GM23338 (cell line): ENCODE data around the gene CLPSL2. TPM values are rescaled to one million over a fixed set of nuclear protein-coding genes. Genes with fewer than 3 reads are reported as not detected.

ENCODE experiments used
- ATAC-seq: fragments of 200-7000 bp; cut with Tn5 transposase; 3 replicates; pipeline ENCODE4 v1.9.1; 2020
- DNase-seq: peaks from one replicate; pipeline ENCODE4 v3.0.0-alpha.2; 2015; ENCODE audit warnings: low spot score
- H2AFZ ChIP-seq: fragments of 200-600 bp; sonication (generic); 2 replicates; pipeline ENCODE4 v1.8.0; 2016; ENCODE audit warnings: antibody characterized with exemption, mild to moderate bottlenecking, moderate library complexity
- H3F3A ChIP-seq: fragments of 200-600 bp; sonication (generic); replicated peaks from 2 replicates; pipeline ENCODE4 v1.8.0; 2017; ENCODE audit warnings: antibody characterized with exemption, mixed run types, low read depth
- H3K27ac ChIP-seq: fragments of 200-600 bp; sonication (generic); 2 replicates; pipeline ENCODE4 v1.6.1; 2016; ENCODE audit warnings: low read depth
- H3K27me3 ChIP-seq: fragments of 200-600 bp; sonication (generic); 2 replicates; pipeline ENCODE4 v1.8.0; 2016; ENCODE audit warnings: mild to moderate bottlenecking, mixed run types, moderate library complexity; ENCODE audit not compliant: insufficient read depth
- H3K36me3 ChIP-seq: fragments of 200-600 bp; sonication (generic); 2 replicates; pipeline ENCODE4 v1.8.0; 2016; ENCODE audit warnings: mild to moderate bottlenecking; ENCODE audit not compliant: insufficient read depth
- H3K4me1 ChIP-seq: fragments of 200-600 bp; sonication (generic); 2 replicates; pipeline ENCODE4 v1.8.0; 2016; ENCODE audit warnings: mild to moderate bottlenecking, moderate library complexity; ENCODE audit not compliant: insufficient read depth
- H3K4me2 ChIP-seq: fragments of 200-600 bp; sonication (generic); 2 replicates; pipeline ENCODE4 v1.7.1; 2017; ENCODE audit warnings: mixed run types
- H3K4me3 ChIP-seq: fragments of 200-600 bp; sonication (generic); 2 replicates; pipeline ENCODE4 v1.6.1; 2016; ENCODE audit warnings: mixed run types
- H3K79me2 ChIP-seq: fragments of 200-600 bp; sonication (generic); replicated peaks from 2 replicates; pipeline ENCODE4 v1.8.0; 2017; ENCODE audit warnings: mild to moderate bottlenecking; ENCODE audit not compliant: insufficient read depth
- H3K9me2 ChIP-seq: fragments of 200-600 bp; sonication (generic); 2 replicates; pipeline ENCODE4 v1.8.0; 2017; ENCODE audit not compliant: insufficient read depth
- H4K20me1 ChIP-seq: fragments of 200-600 bp; sonication (generic); replicated peaks from 2 replicates; pipeline ENCODE4 v1.8.0; 2017; ENCODE audit warnings: mild to moderate bottlenecking; ENCODE audit not compliant: insufficient read depth
- H3K27ac Mint-ChIP-seq: 2 replicates; pipeline ENCODE4 v1.8.0; 2020; ENCODE audit warnings: inconsistent platforms, mild to moderate bottlenecking, moderate library complexity, mixed read lengths
- H3K27me3 Mint-ChIP-seq: 3 replicates; pipeline ENCODE4 v1.8.0; 2022; ENCODE audit warnings: low read depth, mild to moderate bottlenecking, moderate library complexity, mixed read lengths, inconsistent platforms; ENCODE audit not compliant: insufficient read depth, poor library complexity
- H3K36me3 Mint-ChIP-seq: 3 replicates; pipeline ENCODE4 v1.8.0; 2021; ENCODE audit warnings: low read depth, mild to moderate bottlenecking, inconsistent platforms, moderate library complexity, mixed read lengths
- H3K4me1 Mint-ChIP-seq: 3 replicates; pipeline ENCODE4 v1.8.0; 2020; ENCODE audit warnings: mild to moderate bottlenecking, inconsistent platforms, mixed read lengths
- H3K4me3 Mint-ChIP-seq: 3 replicates; pipeline ENCODE4 v1.8.0; 2021; ENCODE audit warnings: moderate library complexity, mild to moderate bottlenecking, inconsistent platforms, mixed read lengths
- H3K9me3 Mint-ChIP-seq: 3 replicates; pipeline ENCODE4 v1.8.0; 2020; ENCODE audit warnings: moderate library complexity, mild to moderate bottlenecking, inconsistent platforms, mixed read lengths
- CREB1 ChIP-seq: fragments of 250-450 bp; sonication (Bioruptor Pico); IDR thresholded peaks from 2 replicates; pipeline ENCODE4 v1.5.0; 2020; ENCODE audit warnings: low read depth, mild to moderate bottlenecking, moderate library complexity
- EZH2 ChIP-seq: fragments of 200-600 bp; sonication (generic); IDR thresholded peaks from one replicate; pipeline ENCODE4 v1.8.0; 2017; ENCODE audit warnings: antibody characterized with exemption, mild to moderate bottlenecking, low read depth; ENCODE audit not compliant: unreplicated experiment
- JUNB ChIP-seq: IDR thresholded peaks from one replicate; pipeline ENCODE4 v1.6.1; 2016; ENCODE audit warnings: antibody characterized with exemption; ENCODE audit not compliant: unreplicated experiment
- NANOG ChIP-seq: IDR thresholded peaks from 2 replicates; pipeline ENCODE4 v1.6.1; 2016; ENCODE audit warnings: antibody characterized with exemption, borderline replicate concordance
- POLR2AphosphoS5 ChIP-seq: IDR thresholded peaks from 2 replicates; pipeline ENCODE4 v1.6.1; 2016; ENCODE audit warnings: antibody characterized with exemption, low read depth
- STAT1 ChIP-seq: IDR thresholded peaks from one replicate; pipeline ENCODE4 v1.6.1; 2016; ENCODE audit warnings: antibody characterized with exemption; ENCODE audit not compliant: unreplicated experiment
- ZNF114 ChIP-seq: fragments of 250-450 bp; sonication (Bioruptor Pico); IDR thresholded peaks from 2 replicates; pipeline ENCODE4 v1.5.0; 2020; ENCODE audit warnings: mild to moderate bottlenecking, moderate library complexity
- ZNF331 ChIP-seq: fragments of 250-450 bp; sonication (Bioruptor Pico); IDR thresholded peaks from 2 replicates; pipeline ENCODE4 v1.5.0; 2020; ENCODE audit warnings: low read depth, mild to moderate bottlenecking, moderate library complexity
- polyA plus RNA-seq: library from polyadenylated mRNA; unstranded; fragments of >200 nt; fragmentation: Nextera tagmentation; extraction: Ambion mirVana; gene quantifications from 2 replicates; pipeline ENCODE4 v1.2.1, GENCODE V29; 2016
- total RNA-seq: library from RNA; depleted of rRNA; stranded (reverse); fragments of >200 nt; shearing (Covaris generic); gene quantifications from 2 replicates; pipeline ENCODE4 v1.2.3, GENCODE V29; 2014
- TF ChIP-seq, protein P1 (sequence below): IDR thresholded peaks from one replicate; pipeline ENCODE4 v1.6.1; 2018; ENCODE audit warnings: antibody characterized with exemption; ENCODE audit not compliant: unreplicated experiment
- TF ChIP-seq, protein P2 (sequence below): IDR thresholded peaks from 2 replicates; pipeline ENCODE4 v1.6.1; 2016; ENCODE audit warnings: antibody characterized with exemption
- TF ChIP-seq, protein P3 (sequence below): fragments of 250-450 bp; sonication (Bioruptor Pico); IDR thresholded peaks from 2 replicates; pipeline ENCODE4 v1.5.0; 2020; ENCODE audit warnings: mild to moderate bottlenecking, moderate library complexity

CLPSL2 gene
- total and polyA plus RNA-seq, 2 experiments from 2014 or later = 2.9 to 3.1 TPM

DNA sequence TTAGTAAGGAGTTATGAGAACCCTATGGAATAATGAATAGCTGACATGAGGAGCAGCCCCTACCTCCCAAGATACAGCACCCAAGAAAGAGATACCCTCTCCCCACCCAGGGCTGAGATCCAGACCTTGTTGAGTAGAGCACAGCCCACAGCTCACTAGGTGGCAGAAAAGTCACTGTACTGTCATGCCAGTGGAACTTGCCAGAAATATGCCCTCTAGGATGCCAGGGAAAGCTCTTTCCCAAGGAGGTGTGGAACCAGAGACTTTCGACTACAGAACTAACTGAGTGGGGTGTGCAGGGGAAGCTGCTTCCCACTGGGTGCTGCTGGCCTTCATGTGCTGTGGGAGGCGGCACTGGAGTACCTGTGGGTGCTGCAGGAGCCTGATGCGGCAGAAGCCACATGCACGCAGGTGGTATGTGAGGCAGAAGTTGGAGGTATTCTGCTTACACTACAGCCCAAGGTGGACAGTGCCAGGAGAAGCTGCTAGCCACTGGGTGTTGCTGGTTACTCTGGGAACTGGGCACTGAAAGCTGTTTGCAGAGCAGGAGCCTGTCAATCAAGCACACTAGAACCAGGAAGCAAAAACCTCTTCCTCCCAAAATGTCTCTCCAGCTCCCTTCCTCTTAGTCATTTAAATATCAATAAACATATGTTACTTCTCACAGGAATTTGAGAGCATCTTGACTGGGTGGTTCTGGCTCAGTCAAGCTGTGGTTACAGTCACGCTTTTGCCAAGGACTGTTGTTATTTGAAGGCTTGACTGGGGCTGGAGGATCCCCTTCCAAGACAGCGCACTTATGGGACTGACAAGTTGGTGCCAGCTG, 21.7 kb upstream of the CLPSL2 start (continued):
- TF ChIP-seq, protein P1, sequence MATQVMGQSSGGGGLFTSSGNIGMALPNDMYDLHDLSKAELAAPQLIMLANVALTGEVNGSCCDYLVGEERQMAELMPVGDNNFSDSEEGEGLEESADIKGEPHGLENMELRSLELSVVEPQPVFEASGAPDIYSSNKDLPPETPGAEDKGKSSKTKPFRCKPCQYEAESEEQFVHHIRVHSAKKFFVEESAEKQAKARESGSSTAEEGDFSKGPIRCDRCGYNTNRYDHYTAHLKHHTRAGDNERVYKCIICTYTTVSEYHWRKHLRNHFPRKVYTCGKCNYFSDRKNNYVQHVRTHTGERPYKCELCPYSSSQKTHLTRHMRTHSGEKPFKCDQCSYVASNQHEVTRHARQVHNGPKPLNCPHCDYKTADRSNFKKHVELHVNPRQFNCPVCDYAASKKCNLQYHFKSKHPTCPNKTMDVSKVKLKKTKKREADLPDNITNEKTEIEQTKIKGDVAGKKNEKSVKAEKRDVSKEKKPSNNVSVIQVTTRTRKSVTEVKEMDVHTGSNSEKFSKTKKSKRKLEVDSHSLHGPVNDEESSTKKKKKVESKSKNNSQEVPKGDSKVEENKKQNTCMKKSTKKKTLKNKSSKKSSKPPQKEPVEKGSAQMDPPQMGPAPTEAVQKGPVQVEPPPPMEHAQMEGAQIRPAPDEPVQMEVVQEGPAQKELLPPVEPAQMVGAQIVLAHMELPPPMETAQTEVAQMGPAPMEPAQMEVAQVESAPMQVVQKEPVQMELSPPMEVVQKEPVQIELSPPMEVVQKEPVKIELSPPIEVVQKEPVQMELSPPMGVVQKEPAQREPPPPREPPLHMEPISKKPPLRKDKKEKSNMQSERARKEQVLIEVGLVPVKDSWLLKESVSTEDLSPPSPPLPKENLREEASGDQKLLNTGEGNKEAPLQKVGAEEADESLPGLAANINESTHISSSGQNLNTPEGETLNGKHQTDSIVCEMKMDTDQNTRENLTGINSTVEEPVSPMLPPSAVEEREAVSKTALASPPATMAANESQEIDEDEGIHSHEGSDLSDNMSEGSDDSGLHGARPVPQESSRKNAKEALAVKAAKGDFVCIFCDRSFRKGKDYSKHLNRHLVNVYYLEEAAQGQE = no peak
- TF ChIP-seq STAT1 = no peak

DNA sequence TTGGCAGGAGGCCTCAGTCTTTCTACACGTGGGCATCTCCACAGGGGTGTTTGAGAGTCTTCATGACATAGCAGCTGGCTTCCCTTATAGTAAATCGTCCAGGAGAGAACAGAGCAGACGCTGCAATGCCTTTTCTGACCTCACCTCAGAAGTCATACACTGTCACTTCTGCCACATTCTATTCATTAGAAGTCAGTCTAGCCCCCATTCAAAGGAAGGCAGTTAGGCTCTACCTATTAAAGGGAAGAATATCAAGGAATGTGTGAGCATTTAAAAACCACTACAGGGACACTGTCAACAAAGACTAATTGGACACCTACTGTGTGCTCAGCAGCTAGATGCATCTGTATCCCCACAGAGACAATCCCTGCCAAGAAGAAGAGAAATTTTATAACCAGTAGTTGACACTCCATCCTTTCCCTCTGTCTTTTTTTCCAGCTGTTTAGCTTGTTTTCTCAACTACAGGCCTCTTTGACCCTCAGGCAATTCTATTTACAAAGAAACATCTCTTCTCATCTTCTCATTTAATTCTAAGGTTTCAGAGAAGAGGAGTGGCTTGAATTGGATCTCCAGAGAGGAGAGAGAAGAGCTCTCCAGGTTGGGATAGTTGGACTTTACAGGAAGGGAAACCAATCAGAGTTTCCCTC, 21.0 kb upstream of the CLPSL2 start:
- no peaks in the 10 kb centered on the region for H3K9me2 ChIP-seq
- DNase-seq = peak; percentile 21
- no peaks in the 10 kb centered on the region for H4K20me1 ChIP-seq
- Mint-ChIP-seq H3K9me3 (0 out of 3 replicates have a peak, but pooled peaks cover under 1% of the 10 kb centered on the region), H3K4me1 (peaks cover 34% of the 10 kb centered on the region), H3K36me3 (no peaks in the 10 kb centered on the region), H3K27ac (no peak overlapping the region), H3K27me3 (peaks cover 20% of the 10 kb centered on the region), H3K4me3 (no peak overlapping the region; the same call in 2 of the 3 replicates)
- no peak overlapping the region for H2AFZ ChIP-seq
- H3K27me3 ChIP-seq = no peaks in the 10 kb centered on the region
- H3K36me3 ChIP-seq = no peaks in the 10 kb centered on the region
- peak; percentile 28 for ATAC-seq
- no peaks in the 10 kb centered on the region for H3K79me2 ChIP-seq
- no peaks in the 10 kb centered on the region; the same call in 1 of the 2 replicates for H3F3A ChIP-seq
- peaks cover 21% of the 10 kb centered on the region for H3K4me1 ChIP-seq
- no peak overlapping the region for H3K4me3 ChIP-seq
- no peak overlapping the region for H3K27ac ChIP-seq
- peak overlapping the region; percentile 35 for H3K4me2 ChIP-seq
- TF ChIP-seq ZNF331 = no peak
- no peak for TF ChIP-seq CREB1 (CRISPR knock-in tag)
- no peak for TF ChIP-seq POLR2AphosphoS5
- no peak for TF ChIP-seq ZNF114 (CRISPR knock-in tag)
- TF ChIP-seq NANOG = no peak
- no peak for TF ChIP-seq STAT1
- no peak for TF ChIP-seq JUNB
- TF ChIP-seq, protein P2, sequence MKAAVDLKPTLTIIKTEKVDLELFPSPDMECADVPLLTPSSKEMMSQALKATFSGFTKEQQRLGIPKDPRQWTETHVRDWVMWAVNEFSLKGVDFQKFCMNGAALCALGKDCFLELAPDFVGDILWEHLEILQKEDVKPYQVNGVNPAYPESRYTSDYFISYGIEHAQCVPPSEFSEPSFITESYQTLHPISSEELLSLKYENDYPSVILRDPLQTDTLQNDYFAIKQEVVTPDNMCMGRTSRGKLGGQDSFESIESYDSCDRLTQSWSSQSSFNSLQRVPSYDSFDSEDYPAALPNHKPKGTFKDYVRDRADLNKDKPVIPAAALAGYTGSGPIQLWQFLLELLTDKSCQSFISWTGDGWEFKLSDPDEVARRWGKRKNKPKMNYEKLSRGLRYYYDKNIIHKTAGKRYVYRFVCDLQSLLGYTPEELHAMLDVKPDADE = no peak
- no peak for TF ChIP-seq EZH2
- TF ChIP-seq, protein P3, sequence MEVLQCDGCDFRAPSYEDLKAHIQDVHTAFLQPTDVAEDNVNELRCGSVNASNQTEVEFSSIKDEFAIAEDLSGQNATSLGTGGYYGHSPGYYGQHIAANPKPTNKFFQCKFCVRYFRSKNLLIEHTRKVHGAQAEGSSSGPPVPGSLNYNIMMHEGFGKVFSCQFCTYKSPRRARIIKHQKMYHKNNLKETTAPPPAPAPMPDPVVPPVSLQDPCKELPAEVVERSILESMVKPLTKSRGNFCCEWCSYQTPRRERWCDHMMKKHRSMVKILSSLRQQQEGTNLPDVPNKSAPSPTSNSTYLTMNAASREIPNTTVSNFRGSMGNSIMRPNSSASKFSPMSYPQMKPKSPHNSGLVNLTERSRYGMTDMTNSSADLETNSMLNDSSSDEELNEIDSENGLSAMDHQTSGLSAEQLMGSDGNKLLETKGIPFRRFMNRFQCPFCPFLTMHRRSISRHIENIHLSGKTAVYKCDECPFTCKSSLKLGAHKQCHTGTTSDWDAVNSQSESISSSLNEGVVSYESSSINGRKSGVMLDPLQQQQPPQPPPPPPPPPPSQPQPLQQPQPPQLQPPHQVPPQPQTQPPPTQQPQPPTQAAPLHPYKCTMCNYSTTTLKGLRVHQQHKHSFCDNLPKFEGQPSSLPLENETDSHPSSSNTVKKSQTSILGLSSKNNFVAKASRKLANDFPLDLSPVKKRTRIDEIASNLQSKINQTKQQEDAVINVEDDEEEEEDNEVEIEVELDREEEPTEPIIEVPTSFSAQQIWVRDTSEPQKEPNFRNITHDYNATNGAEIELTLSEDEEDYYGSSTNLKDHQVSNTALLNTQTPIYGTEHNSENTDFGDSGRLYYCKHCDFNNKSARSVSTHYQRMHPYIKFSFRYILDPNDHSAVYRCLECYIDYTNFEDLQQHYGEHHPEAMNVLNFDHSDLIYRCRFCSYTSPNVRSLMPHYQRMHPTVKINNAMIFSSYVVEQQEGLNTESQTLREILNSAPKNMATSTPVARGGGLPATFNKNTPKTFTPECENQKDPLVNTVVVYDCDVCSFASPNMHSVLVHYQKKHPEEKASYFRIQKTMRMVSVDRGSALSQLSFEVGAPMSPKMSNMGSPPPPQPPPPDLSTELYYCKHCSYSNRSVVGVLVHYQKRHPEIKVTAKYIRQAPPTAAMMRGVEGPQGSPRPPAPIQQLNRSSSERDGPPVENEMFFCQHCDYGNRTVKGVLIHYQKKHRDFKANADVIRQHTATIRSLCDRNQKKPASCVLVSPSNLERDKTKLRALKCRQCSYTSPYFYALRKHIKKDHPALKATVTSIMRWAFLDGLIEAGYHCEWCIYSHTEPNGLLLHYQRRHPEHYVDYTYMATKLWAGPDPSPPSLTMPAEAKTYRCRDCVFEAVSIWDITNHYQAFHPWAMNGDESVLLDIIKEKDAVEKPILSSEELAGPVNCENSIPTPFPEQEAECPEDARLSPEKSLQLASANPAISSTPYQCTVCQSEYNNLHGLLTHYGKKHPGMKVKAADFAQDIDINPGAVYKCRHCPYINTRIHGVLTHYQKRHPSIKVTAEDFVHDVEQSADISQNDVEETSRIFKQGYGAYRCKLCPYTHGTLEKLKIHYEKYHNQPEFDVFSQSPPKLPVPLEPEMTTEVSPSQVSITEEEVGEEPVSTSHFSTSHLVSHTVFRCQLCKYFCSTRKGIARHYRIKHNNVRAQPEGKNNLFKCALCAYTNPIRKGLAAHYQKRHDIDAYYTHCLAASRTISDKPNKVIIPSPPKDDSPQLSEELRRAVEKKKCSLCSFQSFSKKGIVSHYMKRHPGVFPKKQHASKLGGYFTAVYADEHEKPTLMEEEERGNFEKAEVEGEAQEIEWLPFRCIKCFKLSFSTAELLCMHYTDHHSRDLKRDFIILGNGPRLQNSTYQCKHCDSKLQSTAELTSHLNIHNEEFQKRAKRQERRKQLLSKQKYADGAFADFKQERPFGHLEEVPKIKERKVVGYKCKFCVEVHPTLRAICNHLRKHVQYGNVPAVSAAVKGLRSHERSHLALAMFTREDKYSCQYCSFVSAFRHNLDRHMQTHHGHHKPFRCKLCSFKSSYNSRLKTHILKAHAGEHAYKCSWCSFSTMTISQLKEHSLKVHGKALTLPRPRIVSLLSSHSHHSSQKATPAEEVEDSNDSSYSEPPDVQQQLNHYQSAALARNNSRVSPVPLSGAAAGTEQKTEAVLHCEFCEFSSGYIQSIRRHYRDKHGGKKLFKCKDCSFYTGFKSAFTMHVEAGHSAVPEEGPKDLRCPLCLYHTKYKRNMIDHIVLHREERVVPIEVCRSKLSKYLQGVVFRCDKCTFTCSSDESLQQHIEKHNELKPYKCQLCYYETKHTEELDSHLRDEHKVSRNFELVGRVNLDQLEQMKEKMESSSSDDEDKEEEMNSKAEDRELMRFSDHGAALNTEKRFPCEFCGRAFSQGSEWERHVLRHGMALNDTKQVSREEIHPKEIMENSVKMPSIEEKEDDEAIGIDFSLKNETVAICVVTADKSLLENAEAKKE (CRISPR knock-in tag) = no peak
